Measurements from ENCODE around the gene CRADD.

DNA sequence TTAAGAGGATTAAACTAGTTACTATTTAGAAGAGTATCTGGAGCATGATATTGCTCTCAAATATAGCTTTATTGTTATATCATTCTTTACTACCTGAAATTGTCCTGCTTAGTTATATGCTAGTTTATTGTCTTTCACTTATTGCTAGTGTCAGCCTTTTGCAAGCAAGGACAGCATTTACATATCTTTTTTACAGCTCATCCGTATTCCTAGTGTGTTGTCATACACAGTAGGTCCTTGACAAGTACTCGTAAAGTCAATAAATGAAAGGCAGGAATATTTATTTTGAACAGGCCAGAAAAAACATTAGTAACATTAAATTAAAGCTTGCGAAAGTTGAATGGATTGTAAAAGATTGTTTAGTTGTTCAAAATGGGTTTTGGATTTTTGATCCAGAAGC lies 35.0 kb downstream of the CRADD start:
- TF ChIP-seq, protein P1, sequence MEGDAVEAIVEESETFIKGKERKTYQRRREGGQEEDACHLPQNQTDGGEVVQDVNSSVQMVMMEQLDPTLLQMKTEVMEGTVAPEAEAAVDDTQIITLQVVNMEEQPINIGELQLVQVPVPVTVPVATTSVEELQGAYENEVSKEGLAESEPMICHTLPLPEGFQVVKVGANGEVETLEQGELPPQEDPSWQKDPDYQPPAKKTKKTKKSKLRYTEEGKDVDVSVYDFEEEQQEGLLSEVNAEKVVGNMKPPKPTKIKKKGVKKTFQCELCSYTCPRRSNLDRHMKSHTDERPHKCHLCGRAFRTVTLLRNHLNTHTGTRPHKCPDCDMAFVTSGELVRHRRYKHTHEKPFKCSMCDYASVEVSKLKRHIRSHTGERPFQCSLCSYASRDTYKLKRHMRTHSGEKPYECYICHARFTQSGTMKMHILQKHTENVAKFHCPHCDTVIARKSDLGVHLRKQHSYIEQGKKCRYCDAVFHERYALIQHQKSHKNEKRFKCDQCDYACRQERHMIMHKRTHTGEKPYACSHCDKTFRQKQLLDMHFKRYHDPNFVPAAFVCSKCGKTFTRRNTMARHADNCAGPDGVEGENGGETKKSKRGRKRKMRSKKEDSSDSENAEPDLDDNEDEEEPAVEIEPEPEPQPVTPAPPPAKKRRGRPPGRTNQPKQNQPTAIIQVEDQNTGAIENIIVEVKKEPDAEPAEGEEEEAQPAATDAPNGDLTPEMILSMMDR (IDR thresholded peaks at IDR 0.05) = no peak
- TF ChIP-seq EP300 (IDR thresholded peaks at IDR 0.05) = no peak
- TF ChIP-seq POLR2A (IDR thresholded peaks at IDR 0.05; ENCODE audit: low read depth) = no peak
- no peak for TF ChIP-seq POLR2AphosphoS5 (IDR thresholded peaks at IDR 0.05)
